ENCODE data around the gene PRKCZ. TPM values are rescaled to one million over a fixed set of nuclear protein-coding genes. Genes with fewer than 3 reads are reported as not detected.

Gene PRKCZ
- total and polyA plus RNA-seq, 9 of the 15 experiments (the other 6 are each of a cell fraction or from before 2014, with no cell fraction given) = 0.07 to 3.1 (median 1.3) TPM

GRCh38 chr1:2133039-2133878 is 83.0 kb downstream of the PRKCZ start (continued):
- TF ChIP-seq REST (IDR thresholded peaks at IDR 0.05; ENCODE audit: borderline replicate concordance) (no peak), REST (CRISPR knock-in tag; IDR thresholded peaks at IDR 0.05; ENCODE audit: low read depth) (no peak), ZNF511 (CRISPR knock-in tag; IDR thresholded peaks at IDR 0.05) (peak; percentile 64; the same call in 1 of the 2 replicates), SOX6 (IDR thresholded peaks at IDR 0.05) (no peak), ETV6 (IDR thresholded peaks at IDR 0.05; ENCODE audit: borderline replicate concordance in 1 of 2, low read depth in 2 of 2, low read length in 1 of 2) (no peak), ETV6 (CRISPR knock-in tag; IDR thresholded peaks at IDR 0.05; ENCODE audit: borderline replicate concordance) (no peak), HDAC1 (IDR thresholded peaks at IDR 0.05) (0 out of 4 replicates have a peak, but pooled peaks of 1 of the 2 experiments have one; percentile 25), DMBX1 (CRISPR knock-in tag; IDR thresholded peaks at IDR 0.05; ENCODE audit: borderline replicate concordance) (no peak), RB1 (IDR thresholded peaks at IDR 0.05; ENCODE audit: low read depth) (peak; percentile 63; the same call in 1 of the 2 replicates), RBFOX2 (IDR thresholded peaks at IDR 0.05; ENCODE audit: low read depth, low read length) (peak; percentile 63), KLF13 (tag; IDR thresholded peaks at IDR 0.05; ENCODE audit: borderline replicate concordance, low read depth) (peak; percentile 63; the same call in 1 of the 2 replicates), DACH1 (IDR thresholded peaks at IDR 0.05; ENCODE audit: partially characterized antibody) (peak; percentile 91), CCNT2 (IDR thresholded peaks at IDR 0.05; ENCODE audit: borderline replicate concordance, extremely low read depth, insufficient read length, low read depth, low read length) (peak; percentile 83), USF1 (CRISPR knock-in tag; IDR thresholded peaks at IDR 0.05) (no peak; the same call in 1 of the 2 replicates), RBM39 (optimal IDR thresholded peaks at IDR 0.05; ENCODE audit: low read depth, low read length) (no peak), MEIS2 (IDR thresholded peaks at IDR 0.05; ENCODE audit: partially characterized antibody) (peak; percentile 29), ZNF583 (CRISPR knock-in tag; IDR thresholded peaks at IDR 0.05) (no peak), ZNF174 (CRISPR knock-in tag; IDR thresholded peaks at IDR 0.05) (no peak), TBP (optimal IDR thresholded peaks at IDR 0.05; ENCODE audit: low read depth, low read length) (peak; percentile 47)
